ENCODE results near the gene CATSPER2.
"Not testable (repeated sequence)": the region's sequence is repeated elsewhere in the genome, so short reads cannot be mapped to it uniquely, and the experiment has no call there.

The CATSPER2 gene

GRCh38 chr15:43622068-43622799 is 26.4 kb downstream of the CATSPER2 start:
- in situ Hi-C loops (cut with MboI; ENCODE audit: low sequenced_read_pairs); H3K36me3 ChIP-seq (replicated peaks); H3K27me3 ChIP-seq (ENCODE audit: low read depth); DNase-seq (ENCODE audit: low spot score in 2 of 2); H3K4me1 ChIP-seq; H3K4me3 ChIP-seq; H3K9me3 ChIP-seq: not testable (repeated sequence)

GRCh38 chr15:43618700-43619099 is 29.9 kb downstream of the CATSPER2 start, which contains the start of gene STRC:
Gene STRC, minus strand, starts transcription at chr15:43618800. Its CDS starts 78 bp downstream, at chr15:43618722.
- H3K9me3 ChIP-seq; H3K27me3 ChIP-seq (ENCODE audit: low read depth); in situ Hi-C loops (cut with MboI; ENCODE audit: low sequenced_read_pairs); H3K4me3 ChIP-seq; DNase-seq (ENCODE audit: low spot score in 2 of 2); H3K4me1 ChIP-seq; H3K36me3 ChIP-seq (replicated peaks): not testable (repeated sequence)

- H3K4me1 ChIP-seq; H3K36me3 ChIP-seq (replicated peaks); H3K27me3 ChIP-seq (ENCODE audit: low read depth); in situ Hi-C loops (cut with MboI; ENCODE audit: low sequenced_read_pairs); DNase-seq (ENCODE audit: low spot score in 2 of 2); H3K9me3 ChIP-seq; H3K4me3 ChIP-seq: not testable (repeated sequence)
Observed at GRCh38 chr15:43617750-43618149, 30.9 kb downstream of the CATSPER2 start.

GRCh38 chr15:43602233-43602632 is 46.4 kb downstream of the CATSPER2 start:
- H3K36me3 ChIP-seq (replicated peaks); DNase-seq (ENCODE audit: low spot score in 2 of 2); H3K4me1 ChIP-seq; H3K27me3 ChIP-seq (ENCODE audit: low read depth); H3K9me3 ChIP-seq; H3K4me3 ChIP-seq; in situ Hi-C loops (cut with MboI; ENCODE audit: low sequenced_read_pairs): not testable (repeated sequence)

GRCh38 chr15:43600200-43600599 is 48.4 kb downstream of the CATSPER2 start:
- H3K36me3 ChIP-seq (replicated peaks); H3K9me3 ChIP-seq; H3K4me1 ChIP-seq; H3K4me3 ChIP-seq; in situ Hi-C loops (cut with MboI; ENCODE audit: low sequenced_read_pairs); H3K27me3 ChIP-seq (ENCODE audit: low read depth); DNase-seq (ENCODE audit: low spot score in 2 of 2): not testable (repeated sequence)

GRCh38 chr15:43599131-43599530 is 49.5 kb downstream of the CATSPER2 start:
- in situ Hi-C loops (cut with MboI; ENCODE audit: low sequenced_read_pairs); H3K27me3 ChIP-seq (ENCODE audit: low read depth); H3K4me1 ChIP-seq: not testable (repeated sequence)

GRCh38 chr15:43593328-43594190 is 55.1 kb downstream of the CATSPER2 start, which contains the start of gene CKMT1B:
Gene CKMT1B, plus strand, starts transcription at chr15:43594027. Its CDS starts 192 bp downstream, at chr15:43594219.
- in situ Hi-C loops (cut with MboI; ENCODE audit: low sequenced_read_pairs); H3K9me3 ChIP-seq; H3K36me3 ChIP-seq (replicated peaks); H3K4me1 ChIP-seq; H3K4me3 ChIP-seq; H3K27me3 ChIP-seq (ENCODE audit: low read depth); DNase-seq (ENCODE audit: low spot score in 2 of 2): not testable (repeated sequence)

More at GRCh38 chr15:43599131-43599530, 49.5 kb downstream of the CATSPER2 start:
- not testable (repeated sequence) for DNase-seq (ENCODE audit: low spot score in 2 of 2); H3K4me3 ChIP-seq; H3K36me3 ChIP-seq (replicated peaks); H3K9me3 ChIP-seq

- H3K4me1 ChIP-seq; H3K9me3 ChIP-seq; H3K27me3 ChIP-seq (ENCODE audit: low read depth); in situ Hi-C loops (cut with MboI; ENCODE audit: low sequenced_read_pairs); H3K36me3 ChIP-seq (replicated peaks); DNase-seq (ENCODE audit: low spot score in 2 of 2); H3K4me3 ChIP-seq: not testable (repeated sequence)
Observed at GRCh38 chr15:43592841-43593240, 55.8 kb downstream of the CATSPER2 start.

- in situ Hi-C loops (cut with MboI; ENCODE audit: low sequenced_read_pairs); DNase-seq (ENCODE audit: low spot score in 2 of 2); H3K4me3 ChIP-seq; H3K9me3 ChIP-seq; H3K27me3 ChIP-seq (ENCODE audit: low read depth); H3K36me3 ChIP-seq (replicated peaks); H3K4me1 ChIP-seq: not testable (repeated sequence)
Observed at GRCh38 chr15:43589778-43590466, 58.7 kb downstream of the CATSPER2 start, which contains the start of gene PPIP5K1. Gene PPIP5K1, minus strand, starts transcription at chr15:43590208. Its CDS starts 5,704 bp downstream, at chr15:43584504.
